HUDEP-2 (cell line): ENCODE results near the gene BMPR1A.

Experiments
- DNase-seq, 76 experiments: peaks; one replicate each; lab custom pipeline; 2025; ENCODE audit not compliant: unreplicated experiment in 76 of 76; lab: John Stamatoyannopoulos, UW

Gene BMPR1A

DNA sequence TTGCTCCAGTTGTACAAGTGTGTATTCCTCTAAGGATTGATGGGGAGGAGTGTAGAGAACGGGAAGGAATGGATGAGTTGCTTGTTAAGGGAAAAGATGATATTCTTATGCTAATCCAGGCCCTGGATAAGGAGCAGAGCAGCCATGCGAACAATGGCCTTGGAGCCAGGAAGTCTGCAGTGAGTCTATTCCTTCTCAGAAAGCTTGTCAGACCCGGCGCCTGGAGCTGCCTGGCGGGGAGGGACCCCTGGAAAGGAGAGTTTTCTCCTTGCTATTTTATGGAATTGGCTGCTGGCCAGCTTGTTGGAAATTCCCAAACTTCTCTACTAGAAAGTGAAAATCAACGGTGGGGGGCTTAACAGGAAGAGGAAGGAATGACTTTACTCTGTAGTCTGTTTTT, 111.9 kb downstream of the BMPR1A start:
- no peak for DNase-seq

DNA sequence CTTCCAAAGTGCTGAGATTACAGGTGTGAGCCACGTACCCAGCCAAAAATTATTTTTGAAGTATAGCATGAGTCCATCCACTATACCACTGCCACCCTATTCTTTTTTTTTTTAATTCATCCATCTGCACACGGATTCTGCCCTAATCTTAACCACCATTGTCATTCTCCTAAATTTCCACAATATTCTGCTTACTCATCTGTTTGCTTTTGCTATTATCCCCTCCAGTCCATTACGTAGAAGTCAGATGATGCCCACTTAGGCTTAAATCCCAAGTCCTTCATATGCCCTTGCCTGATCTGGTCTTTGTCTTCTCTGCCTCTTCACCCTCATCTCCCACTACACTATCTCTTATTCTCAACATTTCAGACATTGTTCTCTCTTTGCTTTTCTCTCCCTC, 114.3 kb downstream of the BMPR1A start:
- DNase-seq: no peak

DNA sequence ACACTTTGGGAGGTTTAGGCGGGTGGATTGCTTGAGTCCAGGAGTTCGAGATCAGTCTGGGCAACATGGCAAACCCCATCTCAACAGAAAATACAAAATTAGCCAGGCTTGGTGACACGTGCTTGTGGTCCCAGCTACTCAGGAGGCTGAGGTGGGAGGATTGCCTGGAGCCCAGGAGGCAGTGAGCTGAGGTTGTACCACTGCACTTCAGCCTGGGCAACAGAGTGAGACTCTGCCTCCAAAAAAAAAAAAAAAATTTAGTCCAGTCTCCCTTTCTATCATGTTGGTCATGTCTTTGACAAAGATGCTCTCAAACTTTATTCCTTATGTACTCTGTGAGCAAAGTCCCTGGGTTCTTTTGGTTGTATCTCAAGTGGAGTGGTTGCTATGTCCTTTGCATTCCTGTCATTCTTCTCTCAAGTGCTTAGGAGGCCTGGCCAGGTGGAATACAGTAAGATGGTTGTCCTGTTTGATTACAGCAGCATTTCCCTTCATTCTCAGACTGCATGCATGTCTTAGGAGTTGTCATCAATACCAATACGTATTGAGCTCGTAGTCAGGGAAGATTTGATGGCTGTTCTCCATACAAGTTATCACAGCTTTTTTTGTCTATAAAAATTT, 115.3 kb downstream of the BMPR1A start:
- no peak for DNase-seq

DNA sequence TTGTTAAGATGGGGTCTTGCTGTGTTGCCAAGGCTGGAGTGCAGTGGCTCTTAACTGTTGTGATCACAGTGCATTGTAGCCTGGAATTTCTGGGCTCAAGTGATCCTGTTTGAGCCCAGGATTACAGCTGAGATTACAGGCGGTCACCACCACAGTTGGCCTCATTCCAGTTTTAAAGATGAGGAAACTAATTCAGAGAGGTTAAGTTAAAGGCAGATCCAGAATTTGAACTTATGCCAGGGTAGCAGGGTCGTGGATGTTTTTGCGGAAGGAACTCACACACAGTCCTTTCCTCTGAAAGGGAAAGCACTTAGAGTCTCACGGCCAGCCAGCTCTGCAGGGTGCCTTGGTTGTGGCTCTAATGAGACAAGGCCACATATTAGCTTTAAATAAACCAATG, 116.3 kb downstream of the BMPR1A start:
- peak in 1 of 76 experiments; percentile 9 for DNase-seq

DNA sequence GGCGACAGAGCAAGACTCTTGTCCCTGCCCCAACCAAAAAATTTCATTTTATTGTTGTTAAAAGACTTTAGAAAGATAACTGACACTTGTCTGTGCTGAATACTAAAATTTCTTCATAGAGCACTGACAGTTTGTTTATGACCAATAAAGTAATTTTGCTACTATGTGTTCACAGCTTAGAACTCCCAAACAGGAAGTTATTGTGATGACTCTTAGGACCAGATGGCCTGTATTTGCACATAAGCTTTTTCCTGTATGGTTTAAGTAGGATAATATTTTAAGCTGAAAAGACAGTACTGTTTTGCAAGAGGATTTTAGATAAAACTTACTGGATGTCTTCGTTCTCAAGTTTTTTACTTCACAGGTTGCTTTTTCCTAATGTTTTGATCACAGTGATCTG, 120.3 kb downstream of the BMPR1A start:
- no peak for DNase-seq

DNA sequence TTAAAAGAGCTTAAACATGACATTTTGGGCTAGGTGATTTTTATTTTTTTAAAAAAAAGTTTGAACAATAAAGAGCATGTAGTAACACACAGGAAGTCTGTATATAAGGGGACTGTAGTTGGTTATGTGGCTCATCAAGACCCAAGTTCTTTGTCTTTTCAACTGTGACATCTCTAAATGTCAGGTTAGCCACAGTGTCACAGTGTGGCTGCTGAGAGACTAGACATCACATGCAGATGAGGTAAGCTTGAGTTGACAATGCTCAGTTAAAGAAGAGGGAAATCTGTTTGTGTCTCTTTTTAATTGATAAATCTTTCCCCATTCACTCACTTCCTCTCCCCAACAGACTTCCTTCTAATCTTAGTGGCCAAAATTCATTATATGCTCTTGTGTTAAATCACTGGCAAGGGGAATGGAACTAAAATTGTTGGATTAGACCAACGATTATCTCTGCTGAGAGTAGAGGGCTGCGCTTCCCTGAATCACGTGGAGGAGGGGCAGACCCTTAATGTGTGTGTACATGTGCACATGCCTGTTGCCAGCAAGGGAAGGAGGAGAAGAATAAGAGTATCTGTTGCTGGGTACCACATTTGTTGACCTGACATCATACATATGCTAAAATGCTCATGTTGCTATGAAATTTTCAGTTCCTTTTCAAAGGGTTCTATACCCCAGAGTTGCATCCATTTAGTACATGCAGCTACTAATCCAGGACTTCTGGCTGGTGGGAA, 122.7 kb downstream of the BMPR1A start:
- no peak for DNase-seq

DNA sequence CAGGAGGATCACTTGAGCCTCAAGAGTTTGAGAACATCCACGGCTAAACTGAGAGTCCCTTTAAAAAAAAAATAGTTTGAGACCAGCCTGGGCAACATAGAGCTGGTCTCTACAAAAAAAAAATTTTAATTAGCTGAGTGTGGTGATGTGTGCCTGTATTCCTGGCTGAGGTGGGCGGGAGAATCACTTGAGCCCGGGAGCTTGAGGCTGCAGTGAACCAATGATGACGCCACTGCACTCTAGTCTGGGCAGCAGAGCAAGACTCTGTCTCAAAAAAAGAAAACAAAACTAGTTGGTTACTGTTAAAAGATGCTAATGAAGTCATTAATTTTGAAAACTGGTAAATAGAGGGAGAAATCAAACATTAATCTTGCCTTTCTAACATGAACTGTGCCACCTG, 124.6 kb downstream of the BMPR1A start:
- no peak for DNase-seq

DNA sequence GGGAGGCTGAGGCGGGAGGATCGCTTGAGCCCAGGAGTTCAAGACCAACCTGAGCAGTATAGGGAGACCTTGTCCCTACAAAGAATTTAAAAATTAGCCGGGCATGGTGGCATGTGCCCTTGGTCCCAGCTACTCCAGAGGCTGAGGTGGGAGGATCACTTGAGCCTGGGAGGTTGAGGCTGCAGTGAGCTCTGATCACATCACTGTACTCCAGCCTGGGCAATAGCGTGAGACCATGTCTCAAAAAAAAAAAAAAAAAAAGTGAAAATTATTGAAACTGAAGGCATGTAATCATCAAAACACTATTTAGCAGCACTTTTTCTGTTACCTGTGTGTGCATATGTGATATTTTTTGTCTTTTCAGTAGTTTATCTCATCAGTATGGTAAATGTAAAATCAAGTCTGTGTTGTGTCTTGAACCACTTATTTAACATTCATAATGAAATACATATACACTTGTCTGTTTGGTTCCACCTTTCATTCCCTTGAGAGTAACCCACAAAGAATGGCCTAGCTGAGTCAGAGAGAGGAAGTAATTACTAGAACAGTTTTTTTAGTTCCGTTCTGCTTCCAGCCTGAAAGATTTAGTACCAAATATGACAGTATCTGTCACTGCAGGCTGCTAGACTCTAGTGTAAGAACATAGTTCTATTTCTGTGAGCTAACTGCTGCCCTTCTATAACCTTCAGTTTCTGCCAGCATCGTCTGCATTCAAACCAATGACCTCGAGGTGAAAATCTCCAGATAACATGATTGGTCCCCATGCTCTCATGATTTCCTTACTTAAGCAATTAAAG, 132.4 kb downstream of the BMPR1A start:
- DNase-seq: no peak

DNA sequence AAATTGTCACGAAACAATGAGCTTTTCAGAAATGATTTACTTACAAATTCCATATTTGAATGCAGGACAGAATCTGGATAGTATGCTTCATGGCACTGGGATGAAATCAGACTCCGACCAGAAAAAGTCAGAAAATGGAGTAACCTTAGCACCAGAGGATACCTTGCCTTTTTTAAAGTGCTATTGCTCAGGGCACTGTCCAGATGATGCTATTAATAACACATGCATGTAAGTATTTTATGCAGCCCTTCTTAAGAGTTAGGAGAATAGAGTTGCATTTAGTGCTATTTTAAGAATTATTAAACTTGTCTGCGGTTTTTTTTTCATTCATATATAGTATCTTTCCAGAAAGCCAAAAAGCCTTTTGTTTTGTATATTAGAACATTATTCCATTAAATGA, 133.6 kb downstream of the BMPR1A start:
- DNase-seq: no peak

DNA sequence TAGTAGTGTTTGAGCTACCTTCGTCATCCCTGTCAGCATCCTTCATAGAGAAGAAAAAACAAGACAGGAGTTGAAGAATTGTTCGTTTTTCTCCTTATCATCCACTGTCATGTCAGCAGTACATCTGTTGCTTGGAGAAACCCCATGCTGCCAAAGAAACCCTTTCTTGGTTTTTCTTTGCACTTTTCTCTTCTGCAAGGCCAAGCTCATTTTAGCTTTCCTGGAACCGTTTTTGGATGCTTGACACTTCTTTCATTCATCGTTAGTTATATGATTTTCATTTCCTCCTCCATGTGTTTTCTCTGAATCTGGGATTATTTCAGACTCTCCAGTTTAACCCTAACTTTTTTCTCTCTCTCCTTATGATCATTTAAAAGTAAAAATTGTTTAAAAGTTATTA, 142.1 kb downstream of the BMPR1A start:
- DNase-seq: no peak

DNA sequence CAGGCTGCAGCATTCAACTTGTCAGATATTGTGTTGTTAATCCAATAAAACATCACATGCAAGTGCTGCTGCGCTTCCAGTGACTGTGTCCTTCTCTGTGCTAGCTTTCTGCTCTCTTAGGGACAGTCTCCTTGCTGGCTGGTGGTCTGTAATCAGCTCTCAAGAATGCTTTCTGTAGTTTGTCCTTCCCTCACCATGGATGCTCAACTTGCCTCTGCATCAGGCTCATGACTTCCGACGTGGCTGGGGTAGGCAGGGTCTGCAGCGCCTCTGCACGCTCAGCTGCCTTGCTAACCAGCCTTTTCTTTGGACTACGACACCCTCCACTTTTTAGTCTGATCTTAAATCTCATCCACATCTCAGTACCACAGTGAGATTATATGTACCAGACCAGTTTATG, 142.7 kb downstream of the BMPR1A start:
- no peak for DNase-seq

DNA sequence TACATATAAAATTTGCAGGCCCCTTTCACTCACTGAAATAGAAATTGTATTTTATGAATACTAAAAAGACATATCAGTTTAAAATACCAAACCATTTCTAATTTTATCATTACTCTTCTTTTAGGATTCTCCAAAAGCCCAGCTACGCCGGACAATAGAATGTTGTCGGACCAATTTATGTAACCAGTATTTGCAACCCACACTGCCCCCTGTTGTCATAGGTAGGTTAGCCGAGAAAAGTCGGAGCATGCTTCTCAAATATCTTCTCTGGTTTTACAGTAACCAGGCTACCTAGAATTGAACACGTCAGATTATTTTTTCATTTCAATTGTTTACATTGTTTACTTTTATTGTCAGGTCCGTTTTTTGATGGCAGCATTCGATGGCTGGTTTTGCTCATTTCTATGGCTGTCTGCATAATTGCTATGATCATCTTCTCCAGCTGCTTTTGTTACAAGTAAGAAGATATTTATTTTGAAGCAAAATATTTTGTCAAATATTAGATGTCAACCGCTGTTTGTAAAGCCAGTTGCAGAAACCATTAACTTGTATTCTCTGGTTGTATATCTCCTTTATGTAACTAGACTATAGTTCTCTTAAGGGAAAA, 143.4 kb downstream of the BMPR1A start:
- peak in 58 of 76 experiments; percentile 3 to 69 (median 30) for DNase-seq

DNA sequence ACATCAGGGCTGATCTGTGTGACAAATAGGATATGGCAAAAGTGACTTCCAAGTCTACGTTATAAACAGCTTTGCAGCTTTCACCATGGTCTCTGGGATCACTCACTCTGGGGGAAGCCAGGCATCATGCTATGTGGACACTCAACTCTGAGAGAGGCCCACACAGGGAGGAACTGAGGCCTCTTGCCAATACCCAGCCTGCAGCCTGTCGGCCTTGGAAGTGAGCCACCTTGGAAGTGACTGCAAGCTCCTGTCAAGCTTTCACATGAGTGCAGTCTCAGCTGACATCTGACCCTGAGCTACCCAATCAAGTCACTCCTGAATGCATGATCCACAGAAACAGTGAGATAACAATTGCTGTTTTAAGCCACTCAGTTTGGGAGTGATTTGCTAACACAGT, 144.5 kb downstream of the BMPR1A start:
- peak in 63 of 76 experiments; percentile 2 to 84 (median 31) for DNase-seq

DNA sequence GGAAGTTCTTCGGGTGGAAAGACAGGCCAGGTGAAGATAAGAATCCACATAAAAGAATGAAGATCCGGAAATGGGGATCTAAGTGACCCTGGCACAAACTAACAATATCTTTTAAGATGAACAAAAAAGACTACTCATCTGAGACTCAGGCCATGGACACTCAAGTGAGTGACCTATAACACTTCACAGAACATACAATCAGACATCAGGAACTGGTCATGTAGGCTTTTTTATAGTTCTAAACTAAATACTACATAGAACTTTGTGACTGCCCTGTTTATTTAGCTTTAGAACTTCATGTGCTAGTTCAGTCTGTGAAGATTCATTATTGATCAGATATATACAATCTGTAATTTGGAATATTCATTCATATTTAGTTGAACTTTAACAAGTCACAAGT, 148.2 kb downstream of the BMPR1A start:
- no peak for DNase-seq

DNA sequence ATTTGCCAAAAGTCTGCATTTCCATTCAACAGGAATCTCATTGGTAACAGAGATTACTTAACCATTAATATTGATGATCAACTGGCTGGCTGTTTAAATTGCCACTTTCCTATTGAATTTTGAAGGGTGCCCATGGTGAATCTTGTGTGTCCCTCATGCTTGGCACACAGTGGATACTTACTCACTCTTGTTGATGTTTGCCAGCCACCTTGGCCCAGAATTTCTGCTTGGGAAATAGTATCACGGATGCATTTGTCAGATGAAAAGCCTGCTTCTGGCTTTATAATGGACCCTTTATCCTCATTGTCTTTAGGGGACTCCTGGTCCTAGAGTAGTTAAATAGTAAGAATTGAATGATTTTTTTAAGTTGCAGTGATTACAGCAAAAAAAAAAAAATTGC, 149.0 kb downstream of the BMPR1A start:
- no peak for DNase-seq

DNA sequence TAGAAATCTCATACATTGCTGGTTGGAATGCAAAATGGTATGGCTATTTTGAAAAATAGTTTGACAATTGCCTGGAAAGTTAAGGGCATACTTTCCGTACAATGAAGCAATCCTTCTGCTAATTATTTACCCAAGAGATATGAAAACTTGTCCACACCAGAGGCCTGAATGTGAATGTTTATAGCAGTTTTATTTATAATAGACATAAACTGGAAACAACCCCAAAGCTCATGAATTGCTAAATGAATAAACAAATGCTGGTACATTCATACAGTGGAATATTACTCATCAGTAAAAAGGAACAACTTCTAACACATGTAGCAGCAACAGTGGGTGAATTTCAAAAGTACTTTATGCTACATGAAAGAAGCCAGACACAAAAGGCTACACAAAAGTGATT, 158.3 kb downstream of the BMPR1A start:
- DNase-seq: no peak

DNA sequence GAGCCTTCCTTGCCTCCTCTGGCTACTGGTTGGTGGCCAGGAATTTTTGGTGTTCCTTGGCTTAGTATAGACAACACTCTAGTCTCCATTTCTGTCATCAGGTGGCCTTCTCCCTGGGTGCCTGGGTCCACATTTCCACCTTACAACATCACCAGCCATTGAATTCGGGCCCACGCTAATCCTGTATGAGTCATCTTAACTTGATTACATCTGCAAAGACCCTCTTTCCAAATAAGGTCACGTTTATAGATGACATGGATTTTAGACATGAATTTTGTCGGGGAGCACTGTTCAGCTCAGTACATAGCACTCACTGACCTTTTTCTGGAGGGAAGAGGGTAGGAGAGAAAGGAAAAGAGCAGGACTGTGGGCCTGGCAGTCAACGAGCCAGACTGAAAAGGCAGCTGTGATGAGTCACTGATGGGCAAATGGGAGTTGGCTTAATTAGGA, 161.6 kb downstream of the BMPR1A start:
- DNase-seq: no peak

DNA sequence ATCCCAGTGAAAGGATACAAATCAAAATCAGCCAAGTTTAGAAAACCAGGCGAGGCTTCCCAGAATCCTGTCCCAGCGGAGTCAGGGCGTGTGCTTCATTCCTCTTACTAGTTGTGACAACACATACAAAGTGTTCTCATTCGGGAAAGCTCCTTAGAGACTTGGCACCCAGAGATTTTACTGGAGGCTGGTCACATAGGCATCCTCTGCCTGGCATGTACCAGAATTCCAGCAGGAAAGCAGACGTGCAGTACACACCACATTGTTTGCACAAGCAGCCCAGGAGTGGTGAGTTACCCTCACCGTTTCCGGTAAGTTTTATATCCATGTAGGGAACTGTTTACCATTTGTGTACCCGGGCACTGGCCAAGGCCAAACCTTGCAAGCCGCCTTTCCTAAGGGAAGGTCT, 166.1 kb downstream of the BMPR1A start:
- DNase-seq: no peak

DNA sequence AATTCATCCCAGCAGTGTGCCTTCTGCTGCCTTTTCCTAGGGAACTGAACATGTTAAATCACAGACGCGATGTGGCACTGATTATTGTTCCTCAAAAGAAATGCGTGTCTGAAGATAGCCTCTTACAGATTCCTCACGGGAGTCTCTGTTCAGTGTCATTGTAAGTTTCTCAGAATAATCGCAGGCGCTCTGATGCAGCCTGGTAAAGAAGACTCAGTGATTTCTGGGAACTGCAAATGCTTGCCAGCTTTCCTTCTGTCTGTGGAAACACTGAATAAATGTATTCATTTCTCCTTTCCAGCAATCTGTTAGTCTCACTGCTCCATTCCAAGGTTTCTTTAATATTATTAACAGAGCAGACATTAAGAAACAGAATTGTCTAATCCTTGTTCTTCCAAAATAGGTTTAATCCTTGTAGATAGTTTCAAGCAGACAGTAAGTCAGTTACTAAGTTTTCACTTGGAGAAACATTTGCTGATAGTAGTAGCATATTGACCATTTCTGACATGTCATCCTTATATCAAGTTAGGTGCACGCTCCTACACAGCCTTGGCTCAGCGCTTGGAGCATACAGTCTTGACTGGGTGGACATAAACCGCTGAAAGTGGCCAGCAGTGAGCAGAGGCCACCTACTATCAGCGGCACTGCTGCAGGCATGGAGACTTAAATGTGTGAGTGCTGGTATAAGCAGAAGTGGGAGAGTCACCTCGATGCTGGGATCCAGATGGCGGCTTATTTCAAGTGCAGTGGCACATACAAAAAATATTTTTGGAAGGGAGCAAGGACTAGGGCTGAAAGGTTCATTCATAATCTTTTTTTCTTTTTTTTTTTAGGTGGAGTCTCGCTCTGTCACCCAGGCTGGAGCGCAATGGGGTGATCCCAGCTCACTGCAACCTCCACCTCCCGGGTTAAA, 173.3 kb downstream of the BMPR1A start:
- no peak for DNase-seq

DNA sequence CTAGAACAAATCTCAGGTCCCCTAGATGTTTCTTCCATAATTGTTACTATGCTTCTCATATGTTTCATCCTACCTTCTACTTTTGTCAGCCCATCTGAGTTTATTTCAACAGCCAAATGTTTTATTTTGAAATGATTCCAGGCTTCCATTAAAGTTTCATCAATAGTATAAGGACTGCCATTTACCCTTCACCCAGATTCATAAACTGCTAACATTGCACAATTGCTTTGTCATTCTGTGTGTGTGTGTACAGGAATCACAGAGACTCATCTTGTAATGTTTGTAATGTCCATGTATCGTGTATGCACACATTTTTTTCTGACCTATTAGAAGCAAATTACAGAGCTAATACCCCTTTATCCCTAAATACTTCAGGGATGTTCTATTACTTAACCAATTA, 175.5 kb downstream of the BMPR1A start:
- DNase-seq: no peak
